GM20431 (cell line): ENCODE measurements around the gene ACSM5.
"Not testable (repeated sequence)": the region's sequence is repeated elsewhere in the genome, so short reads cannot be mapped to it uniquely, and the experiment has no call there.

Experiments
- in situ Hi-C: fragments of 300-500 bp; cut with MseI, MboI; formaldehyde crosslinking; loops from one replicate; pipeline ENCODE4 v1.15.0; 2020; ENCODE audit warnings: low sequenced_read_pairs; ENCODE audit not compliant: unreplicated experiment

The ACSM5 gene

DNA sequence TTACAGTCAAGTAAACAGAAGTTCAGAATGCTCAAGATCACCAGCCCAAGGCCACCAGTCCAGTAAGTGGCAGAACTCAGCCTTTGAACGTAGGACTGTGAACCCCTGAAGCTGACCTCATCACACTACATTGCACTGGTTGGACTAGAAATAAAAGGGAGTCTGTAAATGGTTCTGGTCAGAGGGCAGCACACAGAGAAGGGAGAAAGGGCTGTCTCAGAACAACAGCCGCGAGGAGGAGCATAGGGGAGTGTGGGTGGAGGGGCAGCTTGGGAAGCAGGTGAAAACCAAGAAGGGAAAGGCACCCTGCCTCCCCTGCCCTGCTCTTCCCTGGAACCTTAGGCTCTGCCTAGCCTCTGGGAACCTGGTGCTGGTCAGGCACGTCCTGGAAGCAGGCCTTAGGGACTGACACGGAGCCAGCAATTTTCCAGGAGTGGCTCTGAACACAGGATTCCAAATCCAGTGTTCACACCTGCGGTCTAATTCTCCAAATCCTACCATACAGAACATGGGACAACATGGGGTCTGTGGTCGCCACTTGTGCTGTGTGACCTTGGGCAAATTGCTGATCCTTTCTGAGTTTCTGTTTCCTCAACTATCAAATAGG, 11.8 kb upstream of the ACSM5 start:
- in situ Hi-C loops = loop anchor here (25.0 kb wide), 1 partner anchor 485 kb away; no protein-coding TSS in a partner anchor

DNA sequence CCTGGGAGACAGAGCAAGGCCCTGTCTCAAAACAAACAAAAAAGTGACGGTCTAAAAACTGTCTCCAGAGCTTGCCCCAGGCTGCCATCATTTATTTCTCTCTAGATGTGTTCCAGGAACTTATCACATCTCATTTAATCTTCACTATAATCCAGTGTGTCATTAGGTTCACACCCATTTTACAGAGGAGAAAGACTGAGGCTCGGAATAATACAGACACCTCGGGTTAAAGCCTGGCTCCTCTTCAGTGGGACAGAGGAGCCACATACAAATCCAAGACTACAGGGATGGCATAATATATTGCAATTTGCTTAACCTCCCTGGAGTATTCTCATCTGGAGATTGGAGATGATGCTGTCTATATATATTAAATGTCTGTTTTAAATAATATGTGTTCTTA, 10.7 kb upstream of the ACSM5 start:
- in situ Hi-C loops = loop anchor here (25.0 kb wide), 1 partner anchor 486 kb away; no protein-coding TSS in a partner anchor

DNA sequence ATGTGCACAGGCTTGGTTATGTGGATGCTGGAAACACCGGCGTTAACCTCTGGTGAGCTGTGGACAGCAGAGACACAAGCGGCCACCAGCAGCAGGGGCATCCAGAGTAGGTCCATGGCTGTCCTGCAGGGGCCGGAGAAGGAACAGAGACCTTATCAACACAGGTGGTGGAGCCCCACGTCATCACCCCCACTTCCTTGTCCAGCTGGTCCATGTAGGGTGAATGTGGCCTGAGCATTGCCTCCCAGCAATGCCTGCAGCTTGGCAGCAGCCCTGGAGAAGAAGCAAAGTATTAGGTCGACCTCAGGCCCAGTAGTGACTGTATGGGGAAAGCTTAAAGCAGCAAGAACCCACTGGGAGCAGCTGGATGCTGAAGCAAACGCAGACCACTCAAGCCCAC, 10.1 kb upstream of the ACSM5 start:
- in situ Hi-C loops = loop anchor here (25.0 kb wide), 1 partner anchor 487 kb away; no protein-coding TSS in a partner anchor

DNA sequence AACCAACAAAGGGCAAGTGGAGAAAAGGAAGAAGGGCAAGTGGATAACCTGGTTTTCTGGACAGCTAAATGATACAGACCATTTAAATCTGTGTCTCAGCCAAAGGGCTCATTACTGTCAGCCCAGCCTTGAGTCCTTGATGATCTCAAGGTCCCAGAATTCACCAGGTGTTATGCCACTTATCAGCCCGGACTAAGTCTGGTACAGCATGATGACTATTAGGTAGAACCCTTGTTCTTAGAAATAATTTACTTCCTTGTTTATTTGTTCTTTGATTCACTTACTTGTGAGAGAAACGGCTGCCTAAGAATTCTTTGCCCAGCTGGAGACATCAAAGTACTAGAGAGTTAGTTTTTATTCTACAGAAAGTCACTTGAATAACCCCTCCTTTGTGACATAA, 8.3 kb upstream of the ACSM5 start:
- in situ Hi-C loops = no loop called here

DNA sequence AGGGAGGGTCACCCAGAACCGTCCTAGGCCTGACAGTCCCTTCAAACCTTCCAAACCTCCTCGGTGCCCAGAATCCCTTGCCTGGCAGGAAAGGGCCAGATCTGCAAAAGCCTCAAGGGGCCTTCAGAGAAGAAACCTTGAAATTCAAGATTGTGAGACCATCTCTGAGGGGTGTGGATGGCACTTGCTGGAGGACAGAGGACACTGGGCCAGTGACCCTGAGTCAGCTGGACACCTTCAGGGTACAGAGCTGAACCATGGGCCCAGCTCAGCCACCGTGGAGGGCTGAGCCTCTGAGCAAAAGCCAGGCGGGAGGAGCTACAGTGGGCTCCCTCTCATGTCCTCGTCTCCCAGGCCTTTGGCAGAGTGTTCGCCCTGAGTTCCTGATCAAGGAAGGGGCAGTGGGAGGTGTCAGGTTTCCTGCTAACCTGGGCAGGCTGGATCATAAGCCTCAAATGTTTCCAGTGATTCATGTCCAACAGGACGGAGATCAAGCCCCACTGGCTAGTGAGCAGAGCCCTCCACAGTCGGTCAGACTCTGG, 7.8 kb upstream of the ACSM5 start:
- in situ Hi-C loops = no loop called here

DNA sequence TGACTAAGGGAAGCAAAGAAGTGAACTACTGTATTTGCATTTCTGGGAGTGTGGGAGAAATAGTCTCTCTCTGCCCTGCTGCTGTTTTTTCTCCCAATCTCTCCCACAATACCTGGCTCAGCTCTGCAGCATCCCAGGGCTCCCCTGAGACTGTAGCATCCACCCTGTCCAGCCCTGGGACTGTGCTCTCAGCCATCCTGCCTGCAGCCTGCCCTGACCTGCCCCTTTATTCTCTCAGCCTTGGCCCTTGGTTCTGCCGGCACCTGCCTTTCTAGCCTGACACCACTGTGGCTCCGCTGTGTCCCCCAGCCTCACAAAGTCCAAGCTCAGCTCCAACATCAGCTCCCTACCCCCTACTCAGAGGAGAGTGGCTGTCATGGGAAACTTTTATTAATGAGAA, 6.7 kb upstream of the ACSM5 start:
- in situ Hi-C loops = no loop called here

DNA sequence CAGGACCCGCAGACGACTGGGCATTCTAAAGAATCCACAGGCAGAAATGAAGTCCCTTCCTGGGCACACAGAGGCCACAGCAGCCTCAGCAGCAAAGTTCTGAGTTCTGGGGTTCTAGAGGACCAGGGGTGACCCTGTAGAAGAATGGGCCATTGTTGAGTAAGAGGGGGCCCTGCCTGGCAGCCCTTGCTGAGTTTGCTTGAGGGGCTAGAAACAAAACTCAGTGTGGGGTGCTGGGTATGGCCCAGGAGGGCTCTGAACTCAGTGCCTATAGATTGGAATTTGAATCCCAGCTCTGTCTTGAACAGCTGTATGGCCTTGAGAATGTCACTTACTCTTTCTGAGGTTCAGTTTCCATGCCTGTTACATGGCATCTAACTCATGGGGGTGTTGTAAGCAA, 4.7 kb upstream of the ACSM5 start, which contains the start of gene PDILT:
Gene PDILT, minus strand, starts transcription at position 101 of the 400 bp plus-strand sequence. CDS start 5,437 bp downstream, outside the sequence.
- in situ Hi-C loops = no loop called here

DNA sequence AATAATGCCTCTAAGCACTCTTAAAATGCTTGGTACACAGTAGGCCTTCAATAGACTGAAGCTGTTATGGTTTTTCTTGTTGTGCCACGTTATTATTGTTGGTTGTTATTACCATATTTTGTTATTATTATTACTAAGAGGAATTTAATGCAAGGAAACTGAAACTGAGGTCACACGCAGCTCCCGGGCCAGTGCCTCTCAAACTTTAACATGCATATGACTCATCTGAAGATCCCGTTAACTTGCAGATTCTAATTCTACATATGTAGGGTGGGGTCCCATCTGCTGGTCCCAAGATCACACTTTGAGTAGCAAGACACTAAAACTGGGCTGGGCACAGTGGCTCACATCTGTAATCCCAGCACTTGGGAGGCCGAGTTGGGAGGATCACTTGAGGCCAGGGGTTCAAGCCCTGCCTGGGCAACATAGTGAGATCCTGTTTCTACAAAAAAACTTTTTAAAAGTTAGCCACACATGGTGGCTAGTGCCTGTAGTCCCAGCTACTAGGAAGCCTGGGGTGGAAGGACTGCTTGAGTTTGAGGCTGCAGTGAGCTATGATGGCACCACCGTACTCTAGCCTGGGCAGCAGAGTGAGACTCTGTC, 888 bp downstream of the ACSM5 start:
- in situ Hi-C loops = no loop called here

DNA sequence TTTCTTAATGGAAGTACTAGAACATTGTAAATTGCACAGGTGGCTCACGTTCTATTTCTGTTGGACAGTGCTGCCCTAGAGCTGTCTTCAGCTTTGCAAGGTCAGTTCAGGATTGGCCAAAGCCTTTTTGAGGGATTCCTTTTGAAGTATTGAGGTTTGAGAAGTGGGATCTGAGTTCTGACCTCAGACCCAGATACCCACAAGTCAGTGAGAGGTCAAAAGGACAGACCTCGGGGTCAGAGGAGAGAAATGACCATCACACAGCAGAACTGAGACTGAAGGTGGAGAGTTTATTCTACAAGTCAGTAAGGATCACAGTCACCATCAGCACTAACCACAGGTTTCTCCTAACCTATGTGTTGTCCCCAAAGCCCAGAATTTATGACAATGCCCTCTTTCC, 1.7 kb downstream of the ACSM5 start:
- in situ Hi-C loops = no loop called here

DNA sequence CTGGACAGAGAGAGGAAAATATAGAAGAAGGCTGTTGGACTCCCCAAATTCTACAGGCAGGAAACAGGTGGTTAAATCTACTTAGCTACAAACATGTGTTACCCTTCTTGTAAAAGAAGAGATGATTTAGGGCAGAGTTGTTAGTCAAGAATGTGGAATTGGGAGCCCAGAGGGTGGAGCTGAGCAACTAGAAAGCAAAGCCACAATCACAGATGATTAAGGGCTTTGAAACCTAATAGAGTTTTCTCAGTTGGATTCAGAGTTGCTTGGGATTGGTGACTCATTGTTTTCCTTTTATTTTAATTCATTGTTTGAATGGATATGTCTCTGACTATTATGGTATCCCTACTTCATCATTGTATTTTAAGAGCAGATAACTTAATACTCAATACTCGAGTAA, 6.2 kb downstream of the ACSM5 start:
- in situ Hi-C loops = no loop called here

DNA sequence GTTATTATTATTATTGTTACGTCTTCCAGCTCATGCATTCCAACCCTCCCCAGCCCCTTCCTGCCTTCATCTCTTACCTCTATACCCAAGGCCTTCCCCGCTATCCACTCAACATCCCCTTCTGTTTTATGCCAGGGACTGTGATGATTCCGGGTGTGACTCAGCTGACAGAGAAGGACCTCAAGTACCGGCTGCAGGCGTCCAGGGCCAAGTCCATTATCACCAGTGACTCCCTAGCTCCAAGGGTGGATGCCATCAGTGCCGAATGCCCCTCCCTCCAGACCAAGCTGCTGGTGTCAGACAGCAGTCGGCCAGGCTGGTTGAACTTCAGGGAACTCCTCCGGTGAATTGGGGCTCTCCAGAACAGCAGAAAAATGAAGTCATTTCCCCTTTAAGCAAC, 9.8 kb downstream of the ACSM5 start:
- in situ Hi-C loops = not testable (repeated sequence)

DNA sequence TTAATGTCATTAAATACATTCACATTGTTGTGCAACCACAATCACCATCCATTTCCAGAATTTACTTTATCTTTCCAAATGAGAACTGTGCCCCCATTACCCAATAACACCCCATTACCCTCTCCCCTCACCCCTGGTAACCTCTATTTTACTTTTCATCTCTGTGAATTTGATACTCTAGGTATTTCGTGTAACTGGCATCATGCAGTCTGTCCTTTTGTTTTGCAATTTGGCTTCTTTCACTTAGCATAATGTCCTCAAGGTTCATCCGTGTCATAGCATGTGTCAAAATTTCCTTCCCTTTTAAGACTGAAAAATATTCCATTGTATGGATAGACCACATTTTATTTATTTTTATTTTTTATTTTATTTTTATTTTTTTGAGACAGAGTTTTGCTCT, 12.4 kb downstream of the ACSM5 start:
- in situ Hi-C loops = not testable (repeated sequence)

DNA sequence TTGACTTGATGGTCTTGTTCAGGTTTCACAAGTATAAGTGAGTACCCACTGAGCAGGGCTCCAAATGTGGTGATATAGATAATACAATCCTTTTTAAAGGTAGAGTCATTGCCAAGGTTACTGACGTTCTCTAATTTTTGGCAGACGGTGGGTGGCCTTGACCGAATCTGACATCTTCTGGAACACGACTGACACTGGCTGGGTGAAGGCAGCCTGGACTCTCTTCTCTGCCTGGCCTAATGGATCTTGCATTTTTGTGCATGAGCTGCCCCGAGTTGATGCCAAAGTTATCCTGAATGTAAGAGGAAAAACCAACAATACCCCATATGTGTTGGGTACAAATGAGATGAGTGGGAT, 14.4 kb downstream of the ACSM5 start:
- in situ Hi-C loops = not testable (repeated sequence)

DNA sequence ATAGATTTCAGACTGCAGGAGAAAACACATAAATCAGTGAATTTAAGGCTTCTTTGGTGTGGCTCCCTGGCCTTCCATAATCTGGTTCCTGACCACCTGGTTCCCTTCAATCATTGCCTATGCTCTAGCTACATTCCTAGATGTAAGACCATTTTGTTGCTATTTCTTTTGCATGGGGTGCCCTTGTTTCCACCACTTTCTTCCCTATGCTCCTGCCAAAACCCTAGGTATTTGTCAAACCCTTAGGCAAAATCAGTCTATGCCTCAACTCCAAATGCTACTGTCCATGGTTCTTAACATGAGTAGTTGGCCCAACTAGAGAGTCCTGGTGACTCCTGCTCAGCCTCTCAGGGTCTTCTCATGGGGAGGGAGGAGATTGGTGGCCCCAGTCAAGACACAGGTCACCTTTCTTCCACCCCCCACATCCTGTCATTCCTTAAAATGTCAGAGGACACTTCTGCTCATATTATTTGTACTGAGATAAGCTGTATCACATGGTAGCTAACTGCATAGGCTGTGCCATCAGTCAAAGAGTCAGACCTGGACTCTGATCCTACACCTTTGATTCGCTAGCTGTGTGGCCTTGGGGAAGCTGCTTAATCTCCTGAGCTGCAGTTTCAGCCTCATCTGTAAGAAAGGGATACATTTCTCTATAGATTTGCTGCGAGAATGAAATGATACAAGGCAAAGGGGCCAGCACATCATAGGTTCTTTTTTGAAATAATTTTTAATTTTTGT, 15.0 kb downstream of the ACSM5 start:
- in situ Hi-C loops = no loop called here

DNA sequence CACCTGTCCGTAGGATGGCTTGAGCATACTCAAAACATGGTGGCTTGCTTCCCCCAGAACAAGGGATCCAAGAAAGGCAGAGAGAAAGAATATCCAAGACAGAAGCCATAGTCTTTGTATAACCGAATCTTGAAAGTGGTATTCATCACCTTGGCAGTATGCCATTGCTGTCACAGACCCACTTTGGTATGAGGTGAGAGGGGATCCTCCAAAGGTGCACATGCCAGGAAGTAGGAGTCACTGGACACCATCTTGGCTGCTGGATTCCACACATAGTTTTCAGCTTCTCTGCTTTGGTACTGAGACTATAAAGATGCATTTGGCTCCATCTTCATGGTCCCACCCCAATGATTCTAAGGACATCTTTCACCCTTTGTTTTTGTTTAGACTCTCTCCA, 18.1 kb downstream of the ACSM5 start:
- in situ Hi-C loops = not testable (repeated sequence)

DNA sequence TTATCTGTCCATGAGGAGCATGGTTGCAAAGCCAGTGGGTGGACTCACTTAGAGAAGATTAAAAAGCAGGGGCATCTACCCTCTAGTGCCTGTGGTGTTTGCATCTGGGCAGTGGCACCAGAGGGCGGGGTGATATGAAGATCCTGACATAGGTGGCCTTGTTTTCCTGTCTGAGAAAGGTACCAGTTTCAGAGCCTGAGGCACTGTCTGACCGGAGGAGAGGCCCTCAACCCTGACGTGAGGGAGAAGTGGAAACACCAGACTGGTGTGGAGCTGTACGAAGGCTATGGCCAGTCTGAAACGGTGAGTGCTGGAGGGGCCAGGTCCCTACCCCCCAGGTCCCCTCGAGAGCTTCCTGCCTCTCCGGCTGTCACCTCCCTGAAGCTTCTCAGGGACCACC, 20.2 kb downstream of the ACSM5 start:
- in situ Hi-C loops = not testable (repeated sequence)

DNA sequence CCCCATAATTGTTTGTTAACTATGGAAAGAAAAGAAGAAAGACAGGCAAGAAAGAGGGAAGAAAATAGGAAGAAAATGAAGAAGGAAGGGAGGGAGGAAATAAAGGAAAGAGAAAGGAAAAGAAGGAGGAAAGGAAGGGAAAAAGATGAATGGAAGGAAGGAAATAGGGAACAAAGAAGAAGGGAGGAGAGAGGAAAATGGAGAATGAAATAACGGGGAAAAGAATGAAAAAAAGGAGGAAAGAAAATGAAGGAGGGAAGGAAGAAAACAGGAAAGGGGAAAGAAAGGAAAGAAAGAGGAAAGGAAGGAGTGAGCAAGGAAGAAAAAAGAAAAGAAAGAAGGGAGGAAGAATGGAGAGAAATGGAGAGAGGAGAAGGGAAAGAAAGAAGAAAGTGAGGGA, 21.1 kb downstream of the ACSM5 start:
- in situ Hi-C loops = not testable (repeated sequence)

DNA sequence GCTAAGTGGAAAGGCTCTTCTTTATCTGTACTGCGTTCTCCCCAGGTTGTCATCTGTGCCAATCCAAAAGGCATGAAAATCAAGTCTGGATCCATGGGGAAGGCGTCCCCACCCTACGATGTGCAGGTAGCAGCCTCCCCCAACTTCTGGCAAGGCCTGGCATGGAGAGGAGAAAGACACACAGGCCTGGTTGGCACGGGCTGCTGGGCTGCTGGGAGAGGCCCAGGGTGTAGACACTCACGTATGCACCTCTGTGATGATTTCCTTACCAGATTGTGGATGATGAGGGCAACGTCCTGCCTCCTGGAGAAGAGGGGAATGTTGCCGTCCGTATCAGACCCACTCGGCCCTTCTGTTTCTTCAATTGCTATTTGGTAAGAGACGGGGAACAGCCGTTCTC, 21.6 kb downstream of the ACSM5 start:
- in situ Hi-C loops = no loop called here

DNA sequence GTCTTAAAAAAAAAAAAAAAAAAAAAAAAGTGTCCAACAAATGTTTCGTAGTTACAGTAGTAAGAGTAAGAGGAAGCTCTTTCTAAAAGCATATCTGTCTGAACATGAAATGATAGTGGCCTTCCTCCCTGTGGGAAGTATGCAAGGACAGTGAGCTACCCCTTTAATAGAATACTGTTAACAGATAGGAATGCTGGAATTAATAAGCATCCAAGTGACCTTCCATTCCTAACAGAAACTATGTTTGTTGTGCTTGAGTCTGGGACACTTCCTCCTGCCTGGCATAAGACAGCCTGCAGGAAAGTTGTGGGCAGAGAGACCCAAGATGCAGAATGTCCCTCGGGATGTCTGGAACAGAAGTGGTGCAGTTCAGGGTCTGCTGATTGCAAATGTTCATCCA, 29.6 kb downstream of the ACSM5 start:
- in situ Hi-C loops = not testable (repeated sequence)

DNA sequence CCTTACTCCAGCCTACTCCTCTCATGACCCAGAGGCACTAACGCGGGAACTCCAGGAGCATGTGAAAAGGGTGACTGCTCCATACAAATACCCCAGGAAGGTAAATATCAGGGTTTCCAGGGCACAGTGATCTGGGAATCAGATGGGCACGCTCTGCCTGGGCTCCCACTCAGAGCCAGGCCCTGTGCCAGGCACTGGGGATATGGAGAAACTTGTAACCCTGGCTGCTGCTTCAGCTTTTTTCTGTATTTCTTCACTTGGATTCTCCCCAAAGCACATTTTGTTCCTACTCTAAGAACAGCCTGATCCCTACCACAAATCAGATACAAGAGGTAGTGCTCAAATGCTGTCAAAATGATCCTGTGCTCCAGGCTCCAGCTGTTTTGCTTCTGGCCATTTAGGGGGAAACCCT, 30.5 kb downstream of the ACSM5 start:
- in situ Hi-C loops = not testable (repeated sequence)

DNA sequence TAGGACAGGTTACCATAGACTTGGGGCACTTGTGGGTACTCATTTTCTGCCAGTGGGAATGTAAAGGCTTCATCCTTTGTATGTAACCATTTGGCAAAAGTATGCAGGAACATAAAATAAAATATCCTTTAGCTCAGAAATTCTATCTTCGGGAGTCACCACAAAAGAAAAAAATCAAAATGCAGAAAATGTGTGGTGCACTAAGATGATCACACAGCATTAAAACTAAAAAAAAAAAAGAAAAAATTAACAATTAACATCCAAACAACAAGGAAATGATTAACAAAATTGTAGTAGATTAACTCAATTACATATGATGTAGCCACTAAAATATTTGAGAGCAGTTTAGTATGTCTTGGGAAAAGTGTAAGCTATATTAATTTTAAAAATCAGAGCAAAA, 31.4 kb downstream of the ACSM5 start:
- in situ Hi-C loops = not testable (repeated sequence)
